Measurements from ENCODE around the gene ARSA. TPM values are rescaled to one million over a fixed set of nuclear protein-coding genes. Genes with fewer than 3 reads are reported as not detected.
"Not testable (repeated sequence)": the region's sequence is repeated elsewhere in the genome, so short reads cannot be mapped to it uniquely, and the experiment has no call there.

ARSA gene
- total RNA-seq, 1 experiment from 2014 or later, result 10.3 TPM

GRCh38 chr22:50608996-50609395, 19.0 kb downstream of the ARSA start:
- Histone ChIP-seq H2AK5ac (ENCODE audit: insufficient read length, low read length) (no peak overlapping the region), H3K27me3 (ENCODE audit: insufficient read depth, low read length) (no peaks in the 10 kb centered on the region)
- no CpG with 5 or more reads among the region's 10 CpGs for WGBS (ENCODE audit: extremely low coverage, insufficient read length, low lambda C conversion rate)

GRCh38 chr22:50608058-50608840, 19.7 kb downstream of the ARSA start:
- H3K9ac ChIP-seq (ENCODE audit: extremely low read depth, insufficient read length, low read length); H4K5ac ChIP-seq (ENCODE audit: insufficient read length, low read depth, low read length); H3K79me2 ChIP-seq (ENCODE audit: insufficient read depth, low read length); H3K79me1 ChIP-seq (ENCODE audit: insufficient read depth, low read depth, low read length, poor library complexity, severe bottlenecking); H3K9me3 ChIP-seq (ENCODE audit: control insufficient read depth, low read depth, low read length); H2AFZ ChIP-seq (ENCODE audit: low read length); H3K56ac ChIP-seq (ENCODE audit: insufficient read length, low read depth, low read length); H4K20me1 ChIP-seq (ENCODE audit: control insufficient read depth, insufficient read depth, insufficient read length); H3K4me3 Mint-ChIP-seq; H3K4ac ChIP-seq (ENCODE audit: low read depth, low read length); H3K23ac ChIP-seq (ENCODE audit: insufficient read length, low read depth, low read length); H2BK120ac ChIP-seq (ENCODE audit: low read depth, low read length, poor library complexity, severe bottlenecking); H3T11ph ChIP-seq (ENCODE audit: low read length); H3K27ac ChIP-seq (ENCODE audit: insufficient read length, low read depth, low read length); H3K23me2 ChIP-seq (ENCODE audit: insufficient read length, low read depth, low read length, poor library complexity, severe bottlenecking); H3K14ac ChIP-seq (ENCODE audit: insufficient read depth, low read length); H3K36me3 Mint-ChIP-seq (ENCODE audit: insufficient read depth in 1 of 3, low read depth in 3 of 3); H2AK5ac ChIP-seq (ENCODE audit: insufficient read length, low read length); H3K4me2 ChIP-seq (ENCODE audit: insufficient read depth, insufficient read length, low read length); H4K8ac ChIP-seq (replicated peaks; ENCODE audit: insufficient read length, low read depth, low read length); H2BK5ac ChIP-seq (ENCODE audit: insufficient read length, low read length); H3K4me1 ChIP-seq (ENCODE audit: insufficient read depth, low read length); H2BK15ac ChIP-seq (ENCODE audit: low read depth, low read length); H4K91ac ChIP-seq (ENCODE audit: insufficient read length, low read depth, low read length); H3K27me3 ChIP-seq (ENCODE audit: insufficient read depth, low read length); H3K9me3 Mint-ChIP-seq; H2BK20ac ChIP-seq (ENCODE audit: low read depth, low read length, poor library complexity, severe bottlenecking); DNase-seq; H2BK12ac ChIP-seq (ENCODE audit: insufficient read length, low read depth, low read length); H3K18ac ChIP-seq (ENCODE audit: insufficient read length, low read depth, low read length): not testable (repeated sequence)
- H3K4me1 Mint-ChIP-seq, result peaks cover 5 to 10% of the 10 kb centered on the region in 2 experiments
- WGBS (ENCODE audit: extremely low coverage, insufficient read length, low lambda C conversion rate), result no CpG with 5 or more reads among the region's 39 CpGs
- peaks cover 31% of the 10 kb centered on the region for H3K27me3 Mint-ChIP-seq (ENCODE audit: low read depth)
- peak overlapping the region in 1 of 3 experiments; percentile 75; a peak in 1 of 7 replicates for H3K27ac Mint-ChIP-seq

More at GRCh38 chr22:50608996-50609395, 19.0 kb downstream of the ARSA start:
- Histone ChIP-seq H2BK15ac (ENCODE audit: low read depth, low read length) (no peak overlapping the region), H4K8ac (replicated peaks; ENCODE audit: insufficient read length, low read depth, low read length) (no peak overlapping the region), H3K79me1 (ENCODE audit: insufficient read depth, low read depth, low read length, poor library complexity, severe bottlenecking) (no peaks in the 10 kb centered on the region), H3K4me2 (ENCODE audit: insufficient read depth, insufficient read length, low read length) (no peak overlapping the region), H4K20me1 (ENCODE audit: control insufficient read depth, insufficient read depth, insufficient read length) (no peaks in the 10 kb centered on the region), H3K9me3 (ENCODE audit: control insufficient read depth, low read depth, low read length) (no peaks in the 10 kb centered on the region), H3K4ac (ENCODE audit: low read depth, low read length) (no peak overlapping the region), H3K23me2 (ENCODE audit: insufficient read length, low read depth, low read length, poor library complexity, severe bottlenecking) (peaks cover 5% of the 10 kb centered on the region), H3K9ac (ENCODE audit: extremely low read depth, insufficient read length, low read length) (no peak overlapping the region), H3T11ph (ENCODE audit: low read length) (no peak overlapping the region), H2AFZ (ENCODE audit: low read length) (no peak overlapping the region), H2BK12ac (ENCODE audit: insufficient read length, low read depth, low read length) (no peak overlapping the region), H3K79me2 (ENCODE audit: insufficient read depth, low read length) (no peaks in the 10 kb centered on the region), H3K23ac (ENCODE audit: insufficient read length, low read depth, low read length) (no peak overlapping the region), H4K5ac (ENCODE audit: insufficient read length, low read depth, low read length) (no peak overlapping the region), H3K18ac (ENCODE audit: insufficient read length, low read depth, low read length) (no peak overlapping the region), H3K27ac (ENCODE audit: insufficient read length, low read depth, low read length) (no peak overlapping the region), H2BK20ac (ENCODE audit: low read depth, low read length, poor library complexity, severe bottlenecking) (no peak overlapping the region), H4K91ac (ENCODE audit: insufficient read length, low read depth, low read length) (no peak overlapping the region), H2BK5ac (ENCODE audit: insufficient read length, low read length) (no peak overlapping the region), H2BK120ac (ENCODE audit: low read depth, low read length, poor library complexity, severe bottlenecking) (no peak overlapping the region), H3K14ac (ENCODE audit: insufficient read depth, low read length) (no peak overlapping the region), H3K4me1 (ENCODE audit: insufficient read depth, low read length) (peaks cover 3% of the 10 kb centered on the region; the same call in 1 of the 2 replicates), H3K56ac (ENCODE audit: insufficient read length, low read depth, low read length) (no peak overlapping the region)
- Mint-ChIP-seq H3K27ac (no peak overlapping the region), H3K9me3 (no peaks in the 10 kb centered on the region), H3K4me3 (no peak overlapping the region), H3K27me3 (ENCODE audit: low read depth) (peaks cover 36% of the 10 kb centered on the region), H3K4me1 (peaks cover 10 to 16% of the 10 kb centered on the region in 2 experiments), H3K36me3 (ENCODE audit: insufficient read depth in 1 of 3, low read depth in 3 of 3) (no peaks in the 10 kb centered on the region; a peak in 2 of 7 replicates)
- DNase-seq, result no peak
- no peak for TF ChIP-seq CTCF (conservative IDR thresholded peaks at IDR 0.05)

All from H9 (cell line).